Measurements from ENCODE around the gene ADAMTS17.
"Not testable (repeated sequence)": the region's sequence is repeated elsewhere in the genome, so short reads cannot be mapped to it uniquely, and the experiment has no call there.

The ADAMTS17 gene

DNA sequence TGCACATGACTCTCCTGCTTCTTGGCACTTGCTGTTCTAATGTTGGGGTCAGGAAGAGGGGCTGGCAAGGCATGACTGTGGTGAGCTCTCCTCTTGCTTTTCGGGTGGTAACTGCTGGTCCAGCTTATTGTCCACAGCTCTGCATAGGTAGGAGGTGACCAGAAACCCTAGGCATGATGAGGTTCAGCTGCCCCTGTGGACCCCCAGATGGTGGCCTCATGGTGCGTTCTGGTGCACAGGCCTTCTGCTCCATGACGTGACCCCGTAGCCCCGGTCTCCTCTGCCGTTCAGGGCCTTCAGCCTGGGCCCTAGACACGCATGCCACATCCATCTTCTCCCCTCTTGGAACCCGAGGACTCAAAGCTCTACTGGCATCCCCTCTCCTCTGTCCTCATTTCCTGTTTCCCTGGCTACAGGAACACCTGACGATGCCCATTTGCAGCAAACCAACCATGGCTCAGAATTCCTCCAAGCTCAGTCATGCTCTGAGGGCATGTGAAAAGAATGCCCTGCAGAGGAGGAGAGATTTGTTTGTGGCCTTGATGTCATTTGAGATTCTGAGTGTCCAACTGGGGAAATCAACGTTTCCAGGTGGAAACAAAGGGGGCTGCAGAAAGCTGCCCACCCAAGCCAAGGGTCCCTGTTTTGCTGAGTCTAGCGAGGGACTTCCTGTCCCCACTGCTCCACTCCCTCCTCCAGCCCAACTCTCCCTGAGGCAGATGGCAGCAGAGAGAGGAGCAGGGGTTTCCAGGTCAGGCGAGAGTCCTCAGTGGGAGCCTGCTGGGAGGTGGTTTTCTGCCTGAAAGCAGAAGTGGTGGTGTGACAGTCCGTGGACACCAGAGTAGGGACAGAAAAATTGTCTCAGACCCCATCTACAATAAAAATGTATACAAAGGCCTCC lies 409.8 kb downstream of the ADAMTS17 start:
- no peak for DNase-seq (ENCODE audit: low read depth, low spot score)
- H3K4me3 ChIP-seq (ENCODE audit: low read length): no peak overlapping the region

- no peak overlapping the region for H3K4me3 ChIP-seq (ENCODE audit: low read length)
- DNase-seq (ENCODE audit: low read depth, low spot score): no peak
Observed at GRCh38 chr15:99930696-99931095, 411.1 kb downstream of the ADAMTS17 start.

GRCh38 chr15:99929266-99929665 lies 412.5 kb downstream of the ADAMTS17 start:
- DNase-seq (ENCODE audit: low read depth, low spot score): no peak
- H3K4me3 ChIP-seq (ENCODE audit: low read length): no peak overlapping the region

GRCh38 chr15:99928429-99928981 lies 413.3 kb downstream of the ADAMTS17 start:
- peak overlapping the region; percentile 47 for H3K4me3 ChIP-seq (ENCODE audit: low read length)
- DNase-seq (ENCODE audit: low read depth, low spot score): peak; percentile 51

GRCh38 chr15:99926532-99926931 lies 415.2 kb downstream of the ADAMTS17 start:
- not testable (repeated sequence) for DNase-seq (ENCODE audit: low read depth, low spot score); H3K4me3 ChIP-seq (ENCODE audit: low read length)

- peak overlapping the region; percentile 47 for H3K4me3 ChIP-seq (ENCODE audit: low read length)
- no peak for DNase-seq (ENCODE audit: low read depth, low spot score)
Observed at GRCh38 chr15:99925661-99926461, 415.9 kb downstream of the ADAMTS17 start.

GRCh38 chr15:99923711-99924110 lies 418.1 kb downstream of the ADAMTS17 start:
- DNase-seq (ENCODE audit: low read depth, low spot score): no peak
- H3K4me3 ChIP-seq (ENCODE audit: low read length): no peak overlapping the region

All from Jurkat, Clone E6-1 (cell line).